AG09309 (cell line): ENCODE data around the gene VWA5B1.
A peak's percentile ranks its signal among the peaks of the same experiment; 100 is the strongest.
"Not testable (repeated sequence)": the region's sequence is repeated elsewhere in the genome, so short reads cannot be mapped to it uniquely, and the experiment has no call there.

Experiments
- DNase-seq: peaks from one replicate; pipeline ENCODE4 v3.0.0-alpha.2; 2010; ENCODE audit warnings: low read depth
- H3K4me3 ChIP-seq: 2 replicates; pipeline ENCODE4 v1.5.1; 2011; ENCODE audit warnings: mild to moderate bottlenecking, low read depth, low read length, moderate library complexity; ENCODE audit not compliant: control insufficient read depth
- CTCF ChIP-seq: IDR thresholded peaks from 2 replicates; pipeline ENCODE4 v1.5.1; 2011; ENCODE audit warnings: mild to moderate bottlenecking, low read depth, low read length, inconsistent platforms; ENCODE audit not compliant: insufficient read depth, control insufficient read depth; ENCODE audit errors: missing control alignments

Gene VWA5B1

DNA sequence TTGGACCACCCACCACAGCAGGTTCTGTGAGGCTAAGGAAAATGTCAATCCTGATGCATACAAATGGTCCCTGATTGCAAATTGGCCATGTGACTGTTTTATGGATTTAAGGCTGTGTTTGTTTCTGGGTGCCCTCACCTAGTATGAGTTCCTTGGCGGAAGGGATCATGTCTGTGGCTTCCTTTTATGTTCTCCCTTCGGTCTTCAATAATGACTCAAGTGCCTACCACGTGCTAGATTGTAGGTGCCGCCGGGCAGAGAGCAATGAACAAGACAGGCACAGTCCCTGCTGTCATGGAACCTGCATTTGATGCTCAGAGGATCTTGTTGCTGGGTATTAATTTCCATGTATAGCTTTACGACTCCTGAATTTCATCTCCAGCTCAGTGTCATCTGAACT, 9.8 kb upstream of the VWA5B1 start:
- H3K4me3 ChIP-seq: no peak overlapping the region
- no peak for TF ChIP-seq CTCF
- DNase-seq: no peak

GRCh38 chr1:20281801-20282200, 8.9 kb upstream of the VWA5B1 start:
- H3K4me3 ChIP-seq: no peak overlapping the region
- TF ChIP-seq CTCF: no peak
- peak; percentile 1 for DNase-seq

DNA sequence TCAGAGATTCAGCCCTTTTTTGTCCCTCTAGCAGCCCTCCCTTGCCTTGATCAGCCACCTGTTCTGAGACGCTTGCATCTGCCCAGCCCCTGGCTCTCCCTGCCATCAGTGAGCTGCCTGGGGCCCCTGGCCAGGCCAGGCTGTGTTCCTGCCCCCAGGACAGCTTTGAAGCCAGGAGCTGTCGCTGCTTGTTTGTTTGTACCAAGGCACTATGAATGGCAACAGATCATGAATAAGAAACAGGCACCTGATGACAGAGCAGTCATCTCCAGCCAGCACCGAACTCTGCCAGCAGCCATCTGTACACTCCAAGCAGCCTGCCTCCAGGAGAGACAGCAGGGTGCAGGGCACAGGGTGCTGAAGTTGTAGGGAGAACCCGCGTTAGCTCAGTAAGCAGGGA, 8.1 kb upstream of the VWA5B1 start:
- no peak for DNase-seq
- no peak overlapping the region for H3K4me3 ChIP-seq
- TF ChIP-seq CTCF: no peak

- no peak for DNase-seq
- no peak overlapping the region for H3K4me3 ChIP-seq
- no peak for TF ChIP-seq CTCF
Measured at GRCh38 chr1:20284046-20284445, 6.6 kb upstream of the VWA5B1 start.

- no peak for DNase-seq
- TF ChIP-seq CTCF: no peak
- H3K4me3 ChIP-seq: no peak overlapping the region
Measured at GRCh38 chr1:20284625-20285024, 6.0 kb upstream of the VWA5B1 start.

DNA sequence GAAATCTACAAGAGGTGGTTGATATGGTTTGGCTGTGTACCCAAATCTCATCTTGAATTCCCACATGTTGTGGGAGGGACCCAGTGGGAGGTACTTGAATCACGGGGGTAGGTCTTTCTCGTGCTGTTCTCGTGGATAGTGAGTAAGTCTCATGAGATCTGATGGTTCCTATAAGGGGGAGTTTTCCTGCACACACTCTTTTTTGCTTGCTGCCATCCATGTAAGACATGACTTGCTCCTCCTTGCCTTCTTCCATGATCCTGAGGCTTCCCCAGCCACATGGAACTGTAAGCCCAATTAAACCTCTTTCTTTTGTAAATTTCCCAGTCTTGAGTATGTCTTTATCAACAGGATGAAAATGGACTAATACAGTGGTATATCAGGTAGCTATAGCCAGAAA, 5.2 kb upstream of the VWA5B1 start:
- TF ChIP-seq CTCF: no peak
- no peak for DNase-seq
- no peak overlapping the region for H3K4me3 ChIP-seq

DNA sequence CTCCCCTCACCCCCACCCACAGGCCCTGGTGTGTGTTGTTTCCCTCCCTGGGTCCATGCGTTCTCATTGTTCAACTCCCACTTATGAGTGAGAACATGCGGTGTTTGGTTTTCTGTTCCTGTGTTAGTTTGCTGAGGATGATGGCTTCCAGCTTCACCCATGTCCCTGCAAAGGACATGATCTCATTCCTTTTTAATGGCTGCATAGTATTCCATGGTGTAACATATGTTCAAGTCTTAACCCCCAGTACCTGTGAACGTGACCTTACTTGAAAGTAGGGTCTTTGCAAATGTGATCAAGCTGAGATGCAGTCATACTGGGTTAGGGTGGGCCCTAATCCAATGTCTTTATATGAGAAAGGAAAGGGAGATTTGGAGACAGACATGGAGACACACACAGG, 3.0 kb upstream of the VWA5B1 start:
- DNase-seq, H3K4me3 ChIP-seq: not testable (repeated sequence)
